GM12875 (cell line): Measurements from ENCODE around the gene P3H1.

Experiments
- H3K4me3 ChIP-seq: one replicate; pipeline ENCODE4 v1.5.1; 2011; ENCODE audit warnings: low read depth, low read length, control low read depth
- CTCF ChIP-seq: IDR thresholded peaks from 2 replicates; pipeline ENCODE4 v1.5.1; 2011; ENCODE audit warnings: low read depth, mild to moderate bottlenecking, control low read depth, inconsistent platforms, low read length, moderate library complexity, borderline replicate concordance; ENCODE audit not compliant: insufficient read depth

The P3H1 gene

GRCh38 chr1:42698081-42698813 is 68.6 kb downstream of the P3H1 start:
- no peak for TF ChIP-seq CTCF
- H3K4me3 ChIP-seq = no peak overlapping the region
